Ascending aorta (tissue), 2 donors: ENCODE measurements around the gene ZBTB32. TPM values are rescaled to one million over a fixed set of nuclear protein-coding genes. Genes with fewer than 3 reads are reported as not detected.

Experiments
- DNase-seq, 2 donors: peaks; one replicate each; pipeline ENCODE4 v3.0.0-alpha.2; 2019; ENCODE audit warnings: low spot score in 2 of 2
- H3K27ac ChIP-seq, 2 donors: fragments of 200-600 bp; sonication (generic); one replicate each; pipeline ENCODE4 v1.5.1; 2016 to 2017; ENCODE audit warnings: mild to moderate bottlenecking in 1 of 2
- H3K27me3 ChIP-seq: fragments of 200-600 bp; sonication (generic); one replicate; pipeline ENCODE4 v1.5.1; 2017
- H3K36me3 ChIP-seq, 2 donors: fragments of 200-600 bp; sonication (generic); one replicate each; pipeline ENCODE4 v1.5.1; 2016
- H3K4me1 ChIP-seq, 2 donors: fragments of 200-600 bp; sonication (generic); one replicate each; pipeline ENCODE4 v1.5.1; 2016 to 2017; ENCODE audit warnings: mild to moderate bottlenecking in 1 of 2
- H3K4me3 ChIP-seq, 2 donors: fragments of 200-600 bp; sonication (generic); one replicate each; pipeline ENCODE4 v1.5.1; 2016 to 2017; ENCODE audit warnings: mild to moderate bottlenecking in 1 of 2
- H3K9me3 ChIP-seq, 2 donors: fragments of 200-600 bp; sonication (generic); one replicate each; pipeline ENCODE4 v1.5.1; 2016
- CTCF ChIP-seq, 3 experiments: fragments of 200-600 bp in 2 of 3; fragments of 450-650 bp in 1 of 3; sonication (generic) in 2 of 3; IDR thresholded peaks; one replicate each; pipeline ENCODE4 v1.5.1; 2016 to 2019; ENCODE audit warnings: antibody characterized with exemption in 3 of 3, mild to moderate bottlenecking in 1 of 3, moderate library complexity in 1 of 3
- intact Hi-C: fragments of 100-400 bp; cut with DNase I; formaldehyde crosslinking; loops from one replicate; pipeline ENCODE4 v1.15.1; 2023
- total RNA-seq: library from RNA; depleted of rRNA; stranded (reverse); fragments of >200 nt; gene quantifications from one replicate; pipeline ENCODE4 v1.1.0, GENCODE V29; 2016

ZBTB32 gene
- total RNA-seq, 1 donor from 2014 or later, result not detected

- Histone ChIP-seq H3K9me3 (no peaks in the 10 kb centered on the region), H3K27ac (no peak overlapping the region), H3K4me1 (no peaks in the 10 kb centered on the region), H3K4me3 (no peak overlapping the region), H3K36me3 (peaks cover 87 to 94% of the 10 kb centered on the region in 2 donors), H3K27me3 (no peaks in the 10 kb centered on the region)
- DNase-seq, result no peak
- no peak for TF ChIP-seq CTCF (IDR thresholded peaks at IDR 0.05)
- intact Hi-C loops, result no loop called here
Observed at GRCh38 chr19:35731353-35731752, 27.0 kb downstream of the ZBTB32 start.

- no peak overlapping the region for H3K4me3 ChIP-seq
- H3K27me3 ChIP-seq, result no peaks in the 10 kb centered on the region
- TF ChIP-seq CTCF (IDR thresholded peaks at IDR 0.05), result no peak
- peaks cover 84 to 94% of the 10 kb centered on the region in 2 donors for H3K36me3 ChIP-seq
- no peaks in the 10 kb centered on the region for H3K4me1 ChIP-seq
- H3K9me3 ChIP-seq, result no peaks in the 10 kb centered on the region
- no peak overlapping the region for H3K27ac ChIP-seq
- no peak for DNase-seq
- intact Hi-C loops, result no loop called here
Observed at GRCh38 chr19:35731779-35732405, 27.5 kb downstream of the ZBTB32 start.

- Histone ChIP-seq H3K9me3 (no peaks in the 10 kb centered on the region), H3K27me3 (no peaks in the 10 kb centered on the region), H3K36me3 (peaks cover 84 to 94% of the 10 kb centered on the region in 2 donors), H3K27ac (no peak overlapping the region), H3K4me3 (no peak overlapping the region), H3K4me1 (no peaks in the 10 kb centered on the region)
- TF ChIP-seq CTCF (IDR thresholded peaks at IDR 0.05), result no peak
- no peak for DNase-seq
- intact Hi-C loops, result no loop called here
Observed at GRCh38 chr19:35732540-35733179, 28.3 kb downstream of the ZBTB32 start.

GRCh38 chr19:35733180-35734125 is 29.1 kb downstream of the ZBTB32 start:
- Histone ChIP-seq H3K27ac (no peak overlapping the region), H3K27me3 (no peaks in the 10 kb centered on the region), H3K4me1 (no peaks in the 10 kb centered on the region), H3K36me3 (peaks cover 78 to 94% of the 10 kb centered on the region in 2 donors), H3K4me3 (no peak overlapping the region), H3K9me3 (no peaks in the 10 kb centered on the region)
- DNase-seq, result no peak
- intact Hi-C loops, result no loop called here
- TF ChIP-seq CTCF (IDR thresholded peaks at IDR 0.05), result no peak

- peaks cover 70 to 89% of the 10 kb centered on the region in 2 donors for H3K36me3 ChIP-seq
- intact Hi-C loops, result no loop called here
- no peak overlapping the region for H3K4me3 ChIP-seq
- no peaks in the 10 kb centered on the region for H3K9me3 ChIP-seq
- DNase-seq, result no peak
- H3K4me1 ChIP-seq, result no peaks in the 10 kb centered on the region
- H3K27ac ChIP-seq, result no peak overlapping the region
- no peaks in the 10 kb centered on the region for H3K27me3 ChIP-seq
- TF ChIP-seq CTCF (IDR thresholded peaks at IDR 0.05), result no peak
Observed at GRCh38 chr19:35734273-35734672, 29.9 kb downstream of the ZBTB32 start.
